Fibroblast of skin of left biceps (primary cell): ENCODE measurements around the gene KTN1.

Experiments
- DNase-seq, 2 experiments: peaks; one replicate each; pipeline ENCODE4 v3.0.0-alpha.2; 2013; ENCODE audit warnings: low read depth in 2 of 2

The KTN1 gene

GRCh38 chr14:55667801-55668200 lies 87.8 kb downstream of the KTN1 start:
- no peak for DNase-seq

GRCh38 chr14:55671641-55672040 lies 91.6 kb downstream of the KTN1 start:
- no peak for DNase-seq

GRCh38 chr14:55673048-55673447 lies 93.0 kb downstream of the KTN1 start:
- DNase-seq, result no peak

GRCh38 chr14:55681096-55681495 lies 101.1 kb downstream of the KTN1 start:
- no peak for DNase-seq

- DNase-seq, result no peak
These were observed 105.1 kb downstream of the KTN1 start for GRCh38 chr14:55684956-55685584.

GRCh38 chr14:55686713-55687112 lies 106.7 kb downstream of the KTN1 start:
- no peak for DNase-seq

- DNase-seq, result no peak
These were observed 108.6 kb downstream of the KTN1 start for GRCh38 chr14:55688566-55688965.

GRCh38 chr14:55689981-55690871 lies 110.2 kb downstream of the KTN1 start:
- DNase-seq, result no peak

- no peak for DNase-seq
These were observed 111.7 kb downstream of the KTN1 start for GRCh38 chr14:55691659-55692058.

GRCh38 chr14:55693904-55694303 lies 113.9 kb downstream of the KTN1 start:
- no peak for DNase-seq

GRCh38 chr14:55697414-55697861 lies 117.4 kb downstream of the KTN1 start:
- no peak for DNase-seq

- DNase-seq, result no peak
These were observed 118.0 kb downstream of the KTN1 start for GRCh38 chr14:55698051-55698450.

- no peak for DNase-seq
These were observed 119.4 kb downstream of the KTN1 start for GRCh38 chr14:55699131-55700057.

GRCh38 chr14:55701638-55702037 lies 121.6 kb downstream of the KTN1 start:
- no peak for DNase-seq

- DNase-seq, result no peak
These were observed 122.5 kb downstream of the KTN1 start for GRCh38 chr14:55702511-55702910.

GRCh38 chr14:55704654-55705053 lies 124.6 kb downstream of the KTN1 start:
- DNase-seq, result no peak

- no peak for DNase-seq
These were observed 125.8 kb downstream of the KTN1 start for GRCh38 chr14:55705651-55706364.

- no peak for DNase-seq
These were observed 126.3 kb downstream of the KTN1 start for GRCh38 chr14:55706365-55706684.

GRCh38 chr14:55706893-55707292 lies 126.9 kb downstream of the KTN1 start:
- DNase-seq, result no peak

GRCh38 chr14:55707365-55707804 lies 127.4 kb downstream of the KTN1 start:
- DNase-seq, result peak in 1 of 2 experiments; percentile 33

GRCh38 chr14:55710506-55711041 lies 130.6 kb downstream of the KTN1 start:
- DNase-seq, result no peak
